K562 (cell line): ENCODE data around the gene SH3BP4. TPM values are rescaled to one million over a fixed set of nuclear protein-coding genes. Genes with fewer than 3 reads are reported as not detected.

ENCODE experiments used
- ATAC-seq: fragments of 200-7000 bp; cut with Tn5 transposase; 3 replicates; pipeline ENCODE4 v1.9.1; 2020; ENCODE audit warnings: moderate library complexity
- BruUV-seq: library from RNA; stranded (reverse); fragments of 400-500 nt; replicated peaks from 2 replicates; lab custom pipeline; 2021; lab: Mats Ljungman, UMichigan
- CTCF ChIA-PET: fragments of 300-600 bp; formaldehyde crosslinking; extraction: SDS; loops from one replicate; lab custom pipeline; 2021; ENCODE audit warnings: low intra/inter-chr PET ratio; lab: Yijun Ruan, JAX
- POLR2A ChIA-PET: fragments of 300-600, 350-650 bp; sonication (Branson Sonifier 250); formaldehyde crosslinking; extraction: SDS; loops from one replicate; lab custom pipeline; 2021; ENCODE audit warnings: antibody characterized with exemption, inconsistent platforms; lab: Yijun Ruan, JAX
- DNase-seq, 4 experiments: peaks; one replicate each; pipeline versions ENCODE4 v3.0.0 to v3.0.0-alpha.2; 2011 to 2018; ENCODE audit warnings: low spot score in 3 of 4, mixed read lengths in 3 of 4; ENCODE audit errors: extremely low read depth in 1 of 4
- FAIRE-seq: peaks from 2 replicates; lab custom pipeline; 2011; peaks lifted over from hg19 to GRCh38; lab: Jason Lieb, UNC
- H2AFZ ChIP-seq: 2 replicates; pipeline ENCODE4 v1.6.0; 2011; ENCODE audit warnings: low read depth, low read length, control low read depth, inconsistent platforms
- H3K27ac ChIP-seq: fragments of 200-600 bp; 3 replicates; pipeline ENCODE4 v1.8.0; 2011; ENCODE audit warnings: low read depth, mild to moderate bottlenecking, control low read depth, inconsistent platforms, low read length, moderate library complexity, mixed read lengths; ENCODE audit errors: extremely low read depth
- H3K27me3 ChIP-seq, 2 experiments: fragments of 300-600 bp in 1 of 2; 2 replicates in 1 of 2; 3 replicates in 1 of 2; pipeline versions ENCODE4 v1.6.0 to v1.8.0; 2011; ENCODE audit warnings: inconsistent platforms in 2 of 2, low read length in 2 of 2, mild to moderate bottlenecking in 1 of 2, mixed read lengths in 1 of 2, moderate library complexity in 1 of 2; ENCODE audit not compliant: control insufficient read depth in 2 of 2, insufficient read depth in 2 of 2
- H3K36me3 ChIP-seq: fragments of 300-600 bp; 3 replicates; pipeline ENCODE4 v1.8.0; 2011; ENCODE audit warnings: mild to moderate bottlenecking, low read length, inconsistent platforms; ENCODE audit not compliant: control insufficient read depth, insufficient read depth
- H3K4me1 ChIP-seq, 2 experiments: fragments of 200-600 bp in 1 of 2; replicated peaks in 1 of 2; 2 replicates in 1 of 2; 3 replicates in 1 of 2; pipeline versions ENCODE4 v1.5.1 to v1.8.0; 2011; ENCODE audit warnings: inconsistent platforms in 2 of 2, low read length in 2 of 2, mild to moderate bottlenecking in 1 of 2, mixed read lengths in 1 of 2, moderate library complexity in 1 of 2; ENCODE audit not compliant: control insufficient read depth in 2 of 2, insufficient read depth in 2 of 2
- H3K4me2 ChIP-seq: 2 replicates; pipeline ENCODE4 v1.6.1; 2011; ENCODE audit warnings: low read length, control low read depth, inconsistent platforms, mixed read lengths; ENCODE audit not compliant: insufficient read depth
- H3K4me3 ChIP-seq: fragments of 200-600 bp; sonication (generic), shearing (Covaris generic); 2 replicates; pipeline ENCODE4 v1.5.1; 2016; ENCODE audit warnings: control low read depth, inconsistent platforms
- H3K79me2 ChIP-seq: fragments of 200-600 bp; 3 replicates; pipeline ENCODE4 v1.8.0; 2011; ENCODE audit warnings: low read length, inconsistent platforms; ENCODE audit not compliant: control insufficient read depth, insufficient read depth
- H3K9ac ChIP-seq, 2 experiments: 2 replicates each; pipeline versions ENCODE4 v1.6.0 to v1.6.1; 2011; ENCODE audit warnings: low read depth in 2 of 2, low read length in 2 of 2, control low read depth in 1 of 2, inconsistent platforms in 1 of 2, mild to moderate bottlenecking in 1 of 2, mixed read lengths in 1 of 2; ENCODE audit not compliant: insufficient read depth in 1 of 2
- H3K9me1 ChIP-seq: one replicate; pipeline ENCODE4 v1.6.0; 2011; ENCODE audit warnings: inconsistent platforms, mild to moderate bottlenecking, low read length, moderate library complexity; ENCODE audit not compliant: control insufficient read depth, insufficient read depth
- H3K9me3 ChIP-seq: replicated peaks from 2 replicates; pipeline ENCODE4 v1.5.1; 2011; ENCODE audit warnings: low read depth, low read length, inconsistent platforms; ENCODE audit not compliant: control insufficient read depth, insufficient read depth
- H4K20me1 ChIP-seq: replicated peaks from 2 replicates; pipeline ENCODE4 v1.6.1; 2011; ENCODE audit warnings: low read length, inconsistent platforms, mixed read lengths; ENCODE audit not compliant: control insufficient read depth, insufficient read depth
- ATF7 ChIP-seq: fragments of 450-650 bp; IDR thresholded peaks from 2 replicates; pipeline ENCODE4 v1.7.1; 2014; ENCODE audit warnings: mild to moderate bottlenecking, moderate library complexity
- HDAC6 ChIP-seq: IDR thresholded peaks from 2 replicates; pipeline ENCODE4 v1.6.1; 2012; ENCODE audit warnings: low read depth, mild to moderate bottlenecking, control low read depth, inconsistent platforms, low read length, moderate library complexity
- PCBP1 ChIP-seq: fragments of 200-400 bp; formaldehyde crosslinking; IDR thresholded peaks from 2 replicates; pipeline ENCODE4 v1.6.1; 2018; ENCODE audit warnings: mild to moderate bottlenecking, low read depth, low read length; ENCODE audit not compliant: poor library complexity, severe bottlenecking
- POLR2AphosphoS5 ChIP-seq: IDR thresholded peaks from 2 replicates; pipeline ENCODE4 v1.6.1; 2011; ENCODE audit warnings: mild to moderate bottlenecking, low read depth, low read length, moderate library complexity; ENCODE audit not compliant: control insufficient read depth, insufficient read depth
- POU5F1 ChIP-seq: fragments of 150-350 bp; IDR thresholded peaks from 2 replicates; pipeline ENCODE4 v1.6.1; 2014; ENCODE audit warnings: borderline replicate concordance, low read length, low read depth, mild to moderate bottlenecking; ENCODE audit not compliant: partially characterized antibody
- PTRF ChIP-seq: fragments of 450-650 bp; IDR thresholded peaks from 2 replicates; pipeline ENCODE4 v1.6.1; 2016; ENCODE audit warnings: mild to moderate bottlenecking, missing genetic modification characterization, missing compliant biosample characterization
- ZNF124 ChIP-seq: sonication (generic); formaldehyde crosslinking; IDR thresholded peaks from 2 replicates; pipeline ENCODE4 v1.8.1; 2022; ENCODE audit warnings: missing genetic modification reagents
- ZNF232 ChIP-seq: sonication (generic); formaldehyde crosslinking; IDR thresholded peaks from 2 replicates; pipeline ENCODE4 v1.8.0; 2022; ENCODE audit warnings: mild to moderate bottlenecking, missing genetic modification reagents
- WGBS: fragments of 100-300 bp; shearing (Covaris generic); methylation state at CpG from one replicate; pipeline ENCODE4 v1.1.6; 2016; ENCODE audit warnings: low coverage, mixed read lengths; ENCODE audit not compliant: insufficient coverage; ENCODE audit errors: missing lambda C conversion rate; 5-methylcytosine and 5-hydroxymethylcytosine counted together
- in situ Hi-C: fragments of 300-500 bp; cut with MboI; formaldehyde crosslinking; loops from 4 replicates; pipeline ENCODE4 v1.15.0; 2018; ENCODE audit warnings: inconsistent platforms, mixed read lengths
- intact Hi-C: fragments of 100-400 bp; cut with micrococcal nuclease; formaldehyde crosslinking; loops from 2 replicates; pipeline ENCODE4 v1.14.2; 2022
- polyA plus RNA-seq, 8 experiments: library from polyadenylated mRNA; depleted of rRNA in 4 of 8; stranded (reverse) in 5 of 8; unstranded in 3 of 8; fragments of >200 nt; fragmentation: Nextera tagmentation in 2 of 8; fragmentation: Illumina TruSeq in 1 of 8; extraction: Ambion mirVana in 2 of 8; extraction: Trizol in 1 of 8; gene quantifications; 2 replicates each; pipeline versions ENCODE4 v1.2.1 to v1.2.3, GENCODE V29; 2011 to 2014; ENCODE audit warnings: inconsistent platforms in 1 of 8, missing spikeins in 1 of 8
- total RNA-seq, 7 experiments: library from RNA; depleted of rRNA in 6 of 7; stranded (reverse); fragments of >200 nt in 6 of 7; fragmentation: Illumina TruSeq in 2 of 7; extraction: Trizol in 2 of 7; gene quantifications; 2 replicates each; pipeline versions ENCODE4 v1.2.1 to v1.2.3, GENCODE V29; 2011 to 2021; ENCODE audit warnings: low replicate concordance in 1 of 7
- TF ChIP-seq, protein P1 (sequence below), 2 experiments: fragments of 450-650 bp; conservative IDR thresholded peaks; 2 replicates each; pipeline ENCODE4 v1.6.1; 2017; ENCODE audit warnings: mild to moderate bottlenecking in 2 of 2, moderate library complexity in 2 of 2

Gene SH3BP4
- total and polyA plus RNA-seq, 9 of the 15 experiments (the other 6 are each of a cell fraction or from before 2014, with no cell fraction given): 0.03 to 0.28 (median 0.27) TPM; not detected in 6

DNA sequence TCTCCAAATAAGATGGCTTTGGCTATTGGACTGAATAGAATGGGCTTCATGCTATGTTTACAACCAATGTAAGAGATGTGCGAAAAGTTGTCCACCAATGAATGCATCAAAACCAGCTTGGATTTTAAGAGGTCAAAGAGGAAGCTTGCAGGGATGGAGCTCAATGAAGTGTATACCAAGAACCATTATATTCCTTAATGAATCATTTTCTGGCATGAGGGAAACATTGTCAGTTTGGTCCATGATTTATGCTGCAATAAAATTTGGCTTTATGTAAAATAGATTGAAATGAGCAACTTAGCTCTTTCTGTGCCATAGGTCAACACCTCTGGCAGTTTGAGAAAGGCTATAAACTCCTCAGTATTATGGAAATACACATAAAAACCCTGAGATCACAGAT, 107.3 kb downstream of the SH3BP4 start (continued):
- TF ChIP-seq PCBP1: no peak
- TF ChIP-seq ZNF232 (CRISPR knock-in tag): no peak
- no peak for TF ChIP-seq PTRF (tag)
- no peak for TF ChIP-seq HDAC6
- TF ChIP-seq ZNF124 (CRISPR knock-in tag): no peak
- TF ChIP-seq, all 486 proteins: peak for 0

DNA sequence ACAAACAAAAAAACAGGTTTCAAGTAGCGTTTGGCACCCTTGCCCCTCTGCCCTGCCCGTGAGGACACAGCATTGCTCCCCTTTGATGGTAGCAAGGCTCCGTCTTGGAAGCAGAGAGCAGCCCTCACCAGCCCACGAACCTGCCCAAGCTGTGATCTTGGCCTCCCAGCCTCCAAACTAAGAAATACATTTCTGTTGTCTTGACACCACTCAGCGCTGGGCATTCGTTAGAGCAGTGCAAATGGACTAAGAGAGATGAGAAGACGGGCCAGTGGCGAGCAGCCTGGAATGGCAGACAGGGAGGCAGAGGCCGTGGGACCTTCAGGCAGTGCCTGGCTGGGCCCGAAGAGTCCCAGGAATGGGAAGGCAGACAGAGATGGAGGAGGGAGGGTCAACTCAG, 109.8 kb downstream of the SH3BP4 start:
- in situ Hi-C loops: no loop called here
- ATAC-seq: no peak

More for the DNA sequence above, 109.8 kb downstream of the SH3BP4 start:
- intact Hi-C loops: no loop called here
- H3K9ac ChIP-seq: no peak overlapping the region
- 0% methylated on average over 10 of the region's 10 CpGs for WGBS
- H3K9me1 ChIP-seq: no peaks in the 10 kb centered on the region
- TF ChIP-seq POU5F1 (no peak), ATF7 (no peak), POLR2AphosphoS5 (no peak)
- TF ChIP-seq, protein P1, sequence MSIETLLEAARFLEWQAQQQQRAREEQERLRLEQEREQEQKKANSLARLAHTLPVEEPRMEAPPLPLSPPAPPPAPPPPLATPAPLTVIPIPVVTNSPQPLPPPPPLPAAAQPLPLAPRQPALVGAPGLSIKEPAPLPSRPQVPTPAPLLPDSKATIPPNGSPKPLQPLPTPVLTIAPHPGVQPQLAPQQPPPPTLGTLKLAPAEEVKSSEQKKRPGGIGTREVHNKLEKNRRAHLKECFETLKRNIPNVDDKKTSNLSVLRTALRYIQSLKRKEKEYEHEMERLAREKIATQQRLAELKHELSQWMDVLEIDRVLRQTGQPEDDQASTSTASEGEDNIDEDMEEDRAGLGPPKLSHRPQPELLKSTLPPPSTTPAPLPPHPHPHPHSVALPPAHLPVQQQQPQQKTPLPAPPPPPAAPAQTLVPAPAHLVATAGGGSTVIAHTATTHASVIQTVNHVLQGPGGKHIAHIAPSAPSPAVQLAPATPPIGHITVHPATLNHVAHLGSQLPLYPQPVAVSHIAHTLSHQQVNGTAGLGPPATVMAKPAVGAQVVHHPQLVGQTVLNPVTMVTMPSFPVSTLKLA (conservative IDR thresholded peaks at IDR 0.05): no peak
- FAIRE-seq (no peak), DNase-seq (no peak)
- H3K79me2 ChIP-seq: no peaks in the 10 kb centered on the region
- H3K9me3 ChIP-seq: no peaks in the 10 kb centered on the region
- no TSS peak for BruUV-seq
- no peaks in the 10 kb centered on the region for H3K36me3 ChIP-seq
- CTCF ChIA-PET: no interaction called here
- H3K27me3 ChIP-seq: peaks cover 0 to 23% of the 10 kb centered on the region in 2 experiments; a peak in 2 of 5 replicates
- no peak overlapping the region for H2AFZ ChIP-seq
- no peak overlapping the region for H3K27ac ChIP-seq
- H4K20me1 ChIP-seq: no peaks in the 10 kb centered on the region
- H3K4me2 ChIP-seq: no peak overlapping the region
- POLR2A ChIA-PET: interaction anchor here (0.6 kb wide), 1 partner anchor 11 kb away, joined by 3 read pairs; no protein-coding TSS in a partner anchor
- no peaks in the 10 kb centered on the region for H3K4me1 ChIP-seq
- no peak overlapping the region for H3K4me3 ChIP-seq
